Pancreas (tissue), 10 donors: ENCODE results near the gene SGMS2. TPM values are rescaled to one million over a fixed set of nuclear protein-coding genes. Genes with fewer than 3 reads are reported as not detected.

Source experiments
- ATAC-seq, 4 donors: fragments of 200-7000 bp; cut with Tn5 transposase; one replicate each; pipeline versions ENCODE4 v1.8.0 to v1.9.1; 2020; ENCODE audit warnings: mild to moderate bottlenecking in 4 of 4, moderate library complexity in 4 of 4
- DNase-seq, 6 donors: peaks; one replicate each; pipeline ENCODE4 v3.0.0-alpha.2; 2020
- FAIRE-seq: peaks from 2 replicates; lab custom pipeline; 2012; peaks lifted over from hg19 to GRCh38; lab: Jason Lieb, UNC
- H3K27ac ChIP-seq, 4 donors: fragments of 200-600 bp; sonication (generic); 1 replicate in 3 of 4; 2 replicates in 1 of 4; pipeline versions ENCODE4 v1.5.0 to v1.8.0; 2020
- H3K27me3 ChIP-seq, 4 donors: fragments of 200-600 bp; one replicate each; pipeline ENCODE4 v1.8.0; 2021
- H3K36me3 ChIP-seq, 3 donors: fragments of 200-600 bp; sonication (generic) in 1 of 3; one replicate each; pipeline versions ENCODE4 v1.5.0 to v1.8.0; 2020 to 2021
- H3K4me1 ChIP-seq, 3 donors: fragments of 200-600 bp; one replicate each; pipeline ENCODE4 v1.8.0; 2021
- H3K4me3 ChIP-seq, 4 donors: fragments of 200-600 bp; sonication (generic) in 2 of 4; one replicate each; pipeline versions ENCODE4 v1.5.0 to v1.8.0; 2020 to 2021
- H3K9me3 ChIP-seq, 4 donors: fragments of 200-600 bp; one replicate each; pipeline ENCODE4 v1.8.0; 2021
- WGBS, 2 donors: extraction: QIAGEN DNeasy Blood & Tissue Kit; methylation state at CpG; one replicate each; pipeline ENCODE4 v1.1.7; 2013; 5-methylcytosine and 5-hydroxymethylcytosine counted together
- intact Hi-C, 3 donors: fragments of 100-400 bp; cut with DNase I; formaldehyde crosslinking; loops; one replicate each; pipeline versions ENCODE4 v1.11.1 to v1.14.2; 2022
- polyA plus RNA-seq, 2 donors: library from polyadenylated mRNA; stranded (reverse); fragments of 200-250 nt; gene quantifications; one replicate each; pipeline ENCODE4 v1.2.3, GENCODE V29; 2013
- total RNA-seq, 6 donors: library from RNA; stranded (reverse); fragmentation: NEBNext Ultra II Directional in 4 of 6; extraction: Animal tissue kit (Norgen Biotek cat#: 25700) in 4 of 6; gene quantifications; one replicate each; pipeline versions ENCODE4 v1.2.1 to v1.2.4, GENCODE V29; 2021 to 2023
- TF ChIP-seq, protein P1 (sequence below), 4 donors: fragments of 200-600 bp; sonication (generic) in 3 of 4; IDR thresholded peaks; one replicate each; pipeline versions ENCODE4 v1.5.0 to v1.8.0; 2021; ENCODE audit warnings: antibody characterized with exemption in 4 of 4
- donor health status: healthy with polysubstance abuse.
- donor health status: DM: no; HTN: no; CAD: no; lungs with moderate emphysema.
- donor health status: DM: no; HTN: no; CAD: no.
- donor health status: control.
- donor health status: control.
- donor health status: Bipolar disorder and iron deficiency.
- donor health status: DM: yes; HTN: yes; CAD: no.
- donor health status: DM: no; HTN: no; CAD: no.
- donor health status: DM: no; HTN: no; CAD: no.
- donor health status: DM: yes; HTN: yes; CAD: no.

Gene SGMS2
- total and polyA plus RNA-seq, 8 donors, result 1.6 to 25.4 (median 12.6) TPM

DNA sequence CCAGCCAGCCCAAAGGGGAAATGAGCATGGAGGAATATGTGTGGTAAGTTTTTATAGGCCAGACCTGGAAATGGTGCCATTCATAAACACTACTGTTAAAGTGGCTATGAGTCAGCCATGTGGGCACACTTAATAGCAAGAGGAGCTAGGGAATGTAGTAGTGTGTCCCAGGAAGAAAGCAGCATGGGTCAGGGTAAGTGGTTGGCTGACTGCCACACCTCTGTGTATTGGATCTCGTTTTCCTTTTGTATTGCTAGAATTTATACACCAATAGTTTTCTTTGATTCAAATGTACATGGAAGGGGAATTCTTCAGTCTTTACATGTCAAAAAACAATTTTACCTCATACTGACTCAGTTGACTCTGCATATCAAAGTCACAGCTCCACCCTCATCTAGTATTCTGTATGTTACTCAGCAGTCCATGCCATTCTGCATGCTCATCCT is 22.9 kb upstream of the SGMS2 start:
- no peaks in the 10 kb centered on the region for H3K9me3 ChIP-seq
- WGBS, 2 donors, result 47 to 65% methylated on average over 1 of the region's 1 CpG
- H3K36me3 ChIP-seq, result no peaks in the 10 kb centered on the region
- FAIRE-seq (no peak), ATAC-seq (no peak), DNase-seq (no peak)
- H3K4me1 ChIP-seq, result no peaks in the 10 kb centered on the region
- no peaks in the 10 kb centered on the region for H3K27me3 ChIP-seq
- H3K27ac ChIP-seq, result no peak overlapping the region
- intact Hi-C loops, result no loop called here
- TF ChIP-seq, protein P1, sequence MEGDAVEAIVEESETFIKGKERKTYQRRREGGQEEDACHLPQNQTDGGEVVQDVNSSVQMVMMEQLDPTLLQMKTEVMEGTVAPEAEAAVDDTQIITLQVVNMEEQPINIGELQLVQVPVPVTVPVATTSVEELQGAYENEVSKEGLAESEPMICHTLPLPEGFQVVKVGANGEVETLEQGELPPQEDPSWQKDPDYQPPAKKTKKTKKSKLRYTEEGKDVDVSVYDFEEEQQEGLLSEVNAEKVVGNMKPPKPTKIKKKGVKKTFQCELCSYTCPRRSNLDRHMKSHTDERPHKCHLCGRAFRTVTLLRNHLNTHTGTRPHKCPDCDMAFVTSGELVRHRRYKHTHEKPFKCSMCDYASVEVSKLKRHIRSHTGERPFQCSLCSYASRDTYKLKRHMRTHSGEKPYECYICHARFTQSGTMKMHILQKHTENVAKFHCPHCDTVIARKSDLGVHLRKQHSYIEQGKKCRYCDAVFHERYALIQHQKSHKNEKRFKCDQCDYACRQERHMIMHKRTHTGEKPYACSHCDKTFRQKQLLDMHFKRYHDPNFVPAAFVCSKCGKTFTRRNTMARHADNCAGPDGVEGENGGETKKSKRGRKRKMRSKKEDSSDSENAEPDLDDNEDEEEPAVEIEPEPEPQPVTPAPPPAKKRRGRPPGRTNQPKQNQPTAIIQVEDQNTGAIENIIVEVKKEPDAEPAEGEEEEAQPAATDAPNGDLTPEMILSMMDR (IDR thresholded peaks at IDR 0.05), result no peak
- no peak overlapping the region for H3K4me3 ChIP-seq

DNA sequence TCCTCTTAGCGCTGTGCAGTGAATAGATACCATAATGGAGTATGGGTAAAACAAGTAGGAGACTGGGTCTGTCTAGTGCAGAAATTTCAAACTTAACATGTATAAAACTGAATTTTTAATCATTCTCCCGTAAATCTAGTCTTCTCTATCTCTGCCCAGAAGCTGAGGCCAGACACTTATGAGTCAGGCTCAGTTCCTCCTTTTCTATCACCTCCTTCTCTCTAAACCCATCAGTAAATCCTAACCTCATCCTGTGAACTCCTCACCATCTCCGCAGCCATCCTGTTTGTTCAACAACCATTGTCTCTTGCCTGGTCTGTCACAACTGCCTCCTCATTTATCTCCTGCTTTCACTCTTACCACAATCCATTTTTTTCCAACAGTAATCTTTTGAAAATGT is 19.8 kb upstream of the SGMS2 start:
- no peak for DNase-seq
- 76 to 82% methylated on average over 3 of the region's 3 CpGs for WGBS, 2 donors
- TF ChIP-seq, protein P1 (IDR thresholded peaks at IDR 0.05), result no peak
- FAIRE-seq, result no peak
- Histone ChIP-seq H3K27me3 (no peaks in the 10 kb centered on the region), H3K4me1 (peaks cover 0 to 10% (median 0%) of the 10 kb centered on the region in 3 donors), H3K36me3 (no peaks in the 10 kb centered on the region), H3K4me3 (no peak overlapping the region), H3K27ac (no peak overlapping the region), H3K9me3 (no peaks in the 10 kb centered on the region)
- intact Hi-C loops, result no loop called here
- ATAC-seq, result no peak

GRCh38 chr4:107806196-107806595 is 18.5 kb upstream of the SGMS2 start:
- FAIRE-seq (no peak), ATAC-seq (no peak), DNase-seq (no peak)
- no peak overlapping the region for H3K27ac ChIP-seq
- H3K36me3 ChIP-seq, result no peaks in the 10 kb centered on the region
- H3K4me3 ChIP-seq, result no peak overlapping the region
- intact Hi-C loops, result no loop called here
- WGBS, 2 donors, result 72 to 83% methylated on average over 2 of the region's 2 CpGs
- TF ChIP-seq, protein P1 (IDR thresholded peaks at IDR 0.05), result no peak
- no peaks in the 10 kb centered on the region for H3K9me3 ChIP-seq
- H3K4me1 ChIP-seq, result peaks cover 0 to 19% (median 0%) of the 10 kb centered on the region in 3 donors
- no peaks in the 10 kb centered on the region for H3K27me3 ChIP-seq

- 25 to 30% methylated on average over 4 of the region's 4 CpGs for WGBS, 2 donors
- no peak overlapping the region for H3K27ac ChIP-seq
- peaks cover 0 to 19% (median 0%) of the 10 kb centered on the region in 3 donors for H3K4me1 ChIP-seq
- no peaks in the 10 kb centered on the region for H3K36me3 ChIP-seq
- DNase-seq (peak in 1 of 6 donors; percentile 26), ATAC-seq (peak; percentile 67 to 83 (median 76)), FAIRE-seq (no peak)
- H3K9me3 ChIP-seq, result no peaks in the 10 kb centered on the region
- intact Hi-C loops, result no loop called here
- TF ChIP-seq, protein P1 (IDR thresholded peaks at IDR 0.05), result no peak
- H3K27me3 ChIP-seq, result no peaks in the 10 kb centered on the region
- no peak overlapping the region for H3K4me3 ChIP-seq
Observed at GRCh38 chr4:107808572-107808971, 16.2 kb upstream of the SGMS2 start.

- no peaks in the 10 kb centered on the region for H3K27me3 ChIP-seq
- H3K36me3 ChIP-seq, result no peaks in the 10 kb centered on the region
- ATAC-seq, result peak in 2 of 4 donors; percentile 9 to 10
- H3K4me3 ChIP-seq, result no peak overlapping the region
- FAIRE-seq, result no peak
- TF ChIP-seq, protein P1 (IDR thresholded peaks at IDR 0.05), result no peak
- 69 to 71% methylated on average over 4 of the region's 4 CpGs for WGBS, 2 donors
- no peak overlapping the region for H3K27ac ChIP-seq
- DNase-seq, result no peak
- intact Hi-C loops, result no loop called here
- H3K9me3 ChIP-seq, result no peaks in the 10 kb centered on the region
- peaks cover 0 to 19% (median 0%) of the 10 kb centered on the region in 3 donors for H3K4me1 ChIP-seq
Observed at GRCh38 chr4:107809210-107809609, 15.5 kb upstream of the SGMS2 start.
